Mesodermal cell (in vitro differentiated cells): ENCODE data around the gene ATG5.
"Not testable (repeated sequence)": the region's sequence is repeated elsewhere in the genome, so short reads cannot be mapped to it uniquely, and the experiment has no call there.

Experiments used
- H3K27ac ChIP-seq: 2 replicates; pipeline ENCODE4 v1.7.0; 2013; ENCODE audit warnings: mild to moderate bottlenecking, low read depth, low read length, moderate library complexity; ENCODE audit not compliant: severe bottlenecking
- H3K36me3 ChIP-seq: 2 replicates; pipeline ENCODE4 v1.7.1; 2013; ENCODE audit warnings: mild to moderate bottlenecking, low read length, moderate library complexity; ENCODE audit not compliant: control insufficient read depth, insufficient read depth
- H3K4me1 ChIP-seq: one replicate; pipeline ENCODE4 v1.7.1; 2013; ENCODE audit warnings: mild to moderate bottlenecking, low read length; ENCODE audit not compliant: insufficient read depth, control insufficient read depth, poor library complexity, severe bottlenecking
- H3K4me3 ChIP-seq: 2 replicates; pipeline ENCODE4 v1.7.0; 2013; ENCODE audit warnings: low read length, control low read depth, mild to moderate bottlenecking; ENCODE audit not compliant: insufficient read depth, poor library complexity, severe bottlenecking; ENCODE audit errors: extremely low read depth
- H3K9me3 ChIP-seq: 2 replicates; pipeline ENCODE4 v1.7.1; 2013; ENCODE audit warnings: mild to moderate bottlenecking, low read length, moderate library complexity; ENCODE audit not compliant: control insufficient read depth
- WGBS, 2 experiments: methylation state at CpG; one replicate each; pipeline ENCODE4 v1.1.5; 2013; ENCODE audit warnings: missing lambda C conversion rate in 2 of 2; ENCODE audit not compliant: insufficient coverage in 2 of 2; 5-methylcytosine and 5-hydroxymethylcytosine counted together

Gene ATG5

DNA sequence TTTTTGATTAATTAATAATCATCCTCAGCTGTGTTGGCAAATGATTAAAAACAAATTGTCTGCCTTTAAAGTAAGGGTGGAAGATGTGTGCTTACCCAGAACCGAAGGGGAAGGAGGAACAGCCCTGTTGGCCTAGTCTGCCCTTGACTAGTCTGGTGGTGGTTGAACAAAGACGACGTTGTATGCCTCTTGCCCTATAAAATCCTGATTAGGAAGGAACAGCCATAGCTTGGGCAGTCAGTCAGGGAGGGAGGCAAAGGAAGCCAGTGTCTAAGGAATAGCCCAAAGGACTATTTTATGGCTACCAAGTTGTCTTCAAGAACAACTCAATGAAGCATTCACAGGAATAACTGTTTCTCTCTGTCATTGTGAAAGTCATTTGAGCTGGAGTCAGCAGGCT is 168.7 kb downstream of the ATG5 start:
- H3K36me3 ChIP-seq: no peaks in the 10 kb centered on the region
- no peak overlapping the region for H3K4me3 ChIP-seq
- 79 to 88% methylated on average over 2 to 3 of the region's 3 CpGs for WGBS, 2 experiments
- H3K27ac ChIP-seq: no peak overlapping the region
- no peaks in the 10 kb centered on the region for H3K9me3 ChIP-seq
- peaks cover 3% of the 10 kb centered on the region for H3K4me1 ChIP-seq

DNA sequence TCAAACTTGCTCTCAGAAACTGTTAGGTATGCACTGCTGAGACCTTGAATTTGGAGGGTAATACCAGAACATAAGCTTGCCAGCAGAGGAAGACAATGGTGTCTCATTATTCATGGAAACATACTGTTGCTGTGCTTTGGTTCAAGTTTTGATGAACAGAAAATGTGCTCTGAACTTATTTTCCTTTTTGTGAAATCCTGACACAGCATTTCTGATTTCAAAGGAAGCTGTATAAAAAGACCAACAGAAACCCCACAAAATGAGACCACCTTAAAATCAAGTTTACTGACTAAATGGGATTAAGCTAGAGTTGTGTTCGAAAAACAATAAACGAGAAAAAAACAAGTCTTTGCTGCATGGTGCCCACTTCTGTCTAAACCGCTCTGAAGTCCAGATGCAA is 169.1 kb downstream of the ATG5 start:
- WGBS, 2 experiments: 93 to 100% methylated on average over 3 of the region's 3 CpGs
- H3K36me3 ChIP-seq: no peaks in the 10 kb centered on the region
- H3K27ac ChIP-seq: no peak overlapping the region

DNA sequence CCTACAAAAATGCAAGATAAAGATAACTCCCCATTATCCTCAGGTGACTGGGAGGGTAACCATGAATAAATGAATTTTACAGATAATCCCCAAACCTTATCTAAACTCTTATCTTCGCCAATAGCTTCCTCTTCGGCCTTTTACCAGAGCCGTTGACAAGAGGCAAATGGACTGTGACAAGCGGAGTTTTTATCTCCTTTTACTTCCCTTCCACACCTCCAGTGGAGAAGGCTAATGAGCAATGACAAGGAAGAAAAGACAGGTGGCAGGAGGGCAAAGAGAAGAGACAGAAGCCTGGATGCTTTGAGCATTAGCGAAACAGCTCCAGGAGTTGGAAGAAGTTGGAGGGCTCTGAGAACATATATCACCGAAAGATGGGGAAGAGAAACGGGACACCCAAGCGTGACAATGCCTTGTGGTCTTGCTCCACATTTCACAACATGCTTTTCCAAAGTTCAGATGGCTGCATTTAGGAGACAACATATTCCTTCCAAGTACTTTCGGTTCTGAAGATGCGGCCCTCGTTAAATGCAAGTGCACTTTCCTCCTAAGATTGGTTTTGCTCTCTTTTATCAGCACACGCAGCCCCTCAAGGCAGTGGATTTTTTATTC is 170.2 kb downstream of the ATG5 start:
- H3K4me1 ChIP-seq: peaks cover 3% of the 10 kb centered on the region
- no peaks in the 10 kb centered on the region for H3K9me3 ChIP-seq
- 73 to 92% methylated on average over 7 to 10 of the region's 12 CpGs for WGBS, 2 experiments
- no peak overlapping the region for H3K27ac ChIP-seq
- H3K4me3 ChIP-seq: no peak overlapping the region
- H3K36me3 ChIP-seq: no peaks in the 10 kb centered on the region

More for the DNA sequence above, 169.1 kb downstream of the ATG5 start:
- Histone ChIP-seq H3K4me1 (peaks cover 3% of the 10 kb centered on the region), H3K4me3 (no peak overlapping the region), H3K9me3 (no peaks in the 10 kb centered on the region)

DNA sequence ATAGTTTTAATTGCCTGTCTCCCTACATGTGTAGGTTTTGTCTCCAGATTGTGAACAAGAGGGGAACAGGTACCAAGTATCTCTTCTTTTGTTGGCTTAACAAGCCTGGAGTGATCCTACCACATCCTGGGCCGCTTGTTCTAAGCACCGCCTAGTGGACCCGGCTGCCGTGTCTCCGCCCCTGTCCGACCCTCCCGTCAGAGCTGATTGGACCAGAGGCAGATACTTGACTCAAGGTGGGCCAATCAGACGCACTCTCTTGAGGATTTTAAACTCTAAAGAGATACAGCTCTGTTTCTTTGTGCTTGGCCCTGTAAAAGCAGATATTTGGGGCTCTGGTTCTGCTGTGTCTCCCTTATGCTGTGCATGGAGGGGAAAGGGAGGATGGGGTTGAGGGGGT is 171.2 kb downstream of the ATG5 start:
- peaks cover 1% of the 10 kb centered on the region for H3K4me1 ChIP-seq
- no peak overlapping the region for H3K27ac ChIP-seq
- H3K4me3 ChIP-seq: no peak overlapping the region
- no peaks in the 10 kb centered on the region for H3K36me3 ChIP-seq
- 94 to 96% methylated on average over 8 of the region's 8 CpGs for WGBS, 2 experiments
- no peaks in the 10 kb centered on the region for H3K9me3 ChIP-seq

DNA sequence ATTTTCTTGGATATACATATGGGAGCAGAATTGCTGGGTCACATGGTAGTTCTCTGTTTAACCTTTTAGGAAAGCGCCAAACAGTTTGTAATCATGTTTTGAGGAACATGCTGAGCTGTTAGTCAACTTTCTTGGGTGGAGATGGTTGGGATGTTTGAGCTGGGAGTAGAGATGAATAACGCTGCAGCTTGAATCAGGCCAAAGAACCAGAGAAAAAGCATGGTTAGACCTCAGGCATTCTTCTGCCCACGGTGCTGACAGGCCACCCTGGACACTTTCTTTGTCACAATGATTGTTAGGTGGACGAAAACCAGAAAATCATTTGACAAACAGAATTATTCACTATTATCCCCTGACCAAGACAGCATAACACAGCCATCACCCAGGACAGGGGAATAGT is 172.6 kb downstream of the ATG5 start:
- H3K9me3 ChIP-seq: no peaks in the 10 kb centered on the region
- 87 to 97% methylated on average over 3 to 4 of the region's 4 CpGs for WGBS, 2 experiments
- H3K36me3 ChIP-seq: no peaks in the 10 kb centered on the region

DNA sequence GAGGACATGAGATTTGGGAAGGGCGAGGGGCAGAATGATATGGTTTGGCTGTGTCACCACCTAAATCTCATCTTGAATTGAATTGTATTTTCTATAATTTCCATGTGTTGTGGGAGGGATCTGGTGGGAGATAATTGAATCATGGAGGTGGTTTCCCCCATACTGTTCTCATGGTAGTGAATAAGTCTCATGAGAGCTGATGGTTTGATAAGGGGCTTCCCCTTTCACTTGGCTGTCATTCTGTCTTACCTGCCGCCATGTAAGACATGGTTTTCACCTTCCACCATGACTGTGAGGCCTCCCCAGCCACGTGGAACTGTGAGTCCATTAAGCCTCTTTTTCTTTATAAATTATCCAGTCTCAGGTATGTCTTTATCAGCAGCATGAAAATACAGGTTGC is 173.1 kb downstream of the ATG5 start:
- H3K36me3 ChIP-seq, H3K27ac ChIP-seq, H3K4me3 ChIP-seq, H3K4me1 ChIP-seq, H3K9me3 ChIP-seq: not testable (repeated sequence)
- WGBS, 2 experiments: 69 to 81% methylated on average over 2 of the region's 3 CpGs

More for the DNA sequence above, 172.6 kb downstream of the ATG5 start:
- Histone ChIP-seq H3K27ac (no peak overlapping the region), H3K4me3 (no peak overlapping the region), H3K4me1 (no peaks in the 10 kb centered on the region)

DNA sequence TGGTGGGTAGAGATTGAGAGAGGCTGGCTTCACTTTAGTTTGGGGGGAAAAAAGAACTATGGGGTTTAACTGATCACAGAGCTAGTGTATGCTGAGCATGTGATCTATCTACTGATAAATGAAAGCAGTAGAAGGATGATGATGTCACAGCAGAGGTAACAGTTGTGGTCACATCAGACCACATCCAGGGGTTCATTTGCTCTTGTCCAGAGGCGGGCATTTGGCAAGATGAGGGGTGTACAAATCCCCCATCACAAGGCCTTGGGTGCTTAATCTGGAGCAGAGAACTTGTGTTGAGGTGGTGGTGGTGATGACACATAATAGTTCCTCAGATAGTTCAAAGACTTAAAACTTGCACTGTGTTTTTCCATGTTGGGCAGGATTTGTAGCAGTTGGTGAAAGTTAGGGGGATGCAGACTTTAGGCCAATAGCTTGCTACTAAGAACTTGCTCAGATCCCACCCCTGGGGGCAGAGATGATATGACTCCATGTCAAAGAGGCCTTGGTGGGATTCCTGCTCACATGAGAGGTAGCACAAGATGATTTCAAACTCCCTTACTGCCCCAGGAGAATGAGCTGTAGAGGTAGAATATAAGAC is 176.0 kb downstream of the ATG5 start:
- Histone ChIP-seq H3K4me3 (no peak overlapping the region), H3K9me3 (no peaks in the 10 kb centered on the region), H3K36me3 (no peaks in the 10 kb centered on the region), H3K27ac (no peak overlapping the region), H3K4me1 (peaks cover 3% of the 10 kb centered on the region)
- WGBS, 2 experiments: no CpG with 5 or more reads among the region's 1 CpG

DNA sequence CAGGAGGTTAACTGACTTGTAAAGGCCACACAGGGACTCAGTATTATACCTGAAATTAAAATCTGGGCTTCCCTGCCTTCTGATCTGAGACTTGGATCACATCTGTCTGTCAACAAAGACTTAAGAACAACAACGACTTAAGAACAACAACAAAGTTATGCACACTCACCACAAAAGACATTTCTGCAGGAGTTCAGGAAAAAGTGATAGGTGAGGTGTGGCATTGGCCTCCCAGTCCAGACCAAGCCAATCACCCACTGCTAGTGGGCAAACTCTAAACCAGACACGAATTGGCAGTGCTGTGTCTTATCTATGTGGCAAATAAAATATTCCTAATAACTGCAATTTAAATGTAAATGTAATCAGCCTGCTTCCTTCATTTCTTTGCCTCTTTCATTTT is 178.1 kb downstream of the ATG5 start:
- WGBS, 2 experiments: no CpG with 5 or more reads among the region's 2 CpGs

DNA sequence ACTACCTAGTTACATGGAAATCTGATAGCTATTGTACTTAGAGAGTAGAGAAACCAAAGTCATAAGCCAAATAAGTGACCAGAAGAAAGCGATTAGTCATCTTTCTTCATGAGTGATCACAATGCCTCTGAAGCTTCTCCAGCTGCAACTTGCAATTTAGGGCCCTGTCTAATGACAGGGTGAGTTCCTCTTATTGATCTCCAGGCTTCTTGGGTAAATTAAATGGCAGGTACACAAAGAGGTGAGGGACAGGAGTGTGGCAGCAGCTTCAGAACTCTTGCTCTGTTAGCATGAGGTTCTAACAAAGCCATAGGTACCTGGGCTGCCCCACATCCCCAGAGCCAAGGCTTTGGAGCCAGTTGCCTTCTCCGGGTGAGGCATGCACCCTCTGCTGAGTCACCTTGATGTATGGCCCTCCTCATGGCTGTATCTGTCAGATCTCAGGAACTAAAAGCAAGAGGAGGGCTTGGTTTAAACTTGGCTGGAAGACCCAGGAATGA is 178.7 kb downstream of the ATG5 start:
- WGBS, 2 experiments: 100% methylated on average over 1 of the region's 2 CpGs
- H3K27ac ChIP-seq: no peak overlapping the region
- no peaks in the 10 kb centered on the region for H3K36me3 ChIP-seq
- no peak overlapping the region for H3K4me3 ChIP-seq
- H3K4me1 ChIP-seq: peaks cover 3% of the 10 kb centered on the region
- no peaks in the 10 kb centered on the region for H3K9me3 ChIP-seq

More for the DNA sequence above, 178.1 kb downstream of the ATG5 start:
- Histone ChIP-seq H3K36me3 (no peaks in the 10 kb centered on the region), H3K4me1 (peaks cover 3% of the 10 kb centered on the region), H3K4me3 (no peak overlapping the region), H3K27ac (no peak overlapping the region), H3K9me3 (no peaks in the 10 kb centered on the region)

DNA sequence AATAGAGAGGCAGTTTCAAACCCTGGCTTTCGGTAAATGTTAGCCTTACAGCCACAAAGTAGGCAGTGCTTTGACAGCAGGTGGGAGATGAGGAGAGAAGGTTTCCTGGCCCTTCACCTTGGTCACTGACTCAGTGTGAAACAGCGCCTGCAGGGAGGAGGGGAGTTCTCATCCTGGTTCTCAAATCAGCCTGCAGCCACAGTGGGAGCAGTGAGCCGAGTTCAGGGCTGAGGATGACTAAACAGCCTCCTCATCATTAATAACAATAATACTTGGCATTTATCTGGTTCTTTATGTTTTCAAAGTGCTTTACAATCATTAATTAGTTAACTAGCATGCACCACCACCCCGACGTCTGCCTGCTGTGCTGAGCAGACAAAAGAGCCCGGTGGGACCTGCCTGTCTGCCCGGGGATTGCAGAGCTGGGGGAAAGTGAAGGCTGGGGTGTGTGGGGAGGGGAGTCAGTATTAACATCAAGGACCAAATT is 179.8 kb downstream of the ATG5 start:
- Histone ChIP-seq H3K36me3 (no peaks in the 10 kb centered on the region), H3K27ac (no peak overlapping the region), H3K4me1 (peaks cover 3% of the 10 kb centered on the region), H3K9me3 (no peaks in the 10 kb centered on the region), H3K4me3 (no peak overlapping the region)
- 25 to 50% methylated on average over 1 to 4 of the region's 7 CpGs for WGBS, 2 experiments

DNA sequence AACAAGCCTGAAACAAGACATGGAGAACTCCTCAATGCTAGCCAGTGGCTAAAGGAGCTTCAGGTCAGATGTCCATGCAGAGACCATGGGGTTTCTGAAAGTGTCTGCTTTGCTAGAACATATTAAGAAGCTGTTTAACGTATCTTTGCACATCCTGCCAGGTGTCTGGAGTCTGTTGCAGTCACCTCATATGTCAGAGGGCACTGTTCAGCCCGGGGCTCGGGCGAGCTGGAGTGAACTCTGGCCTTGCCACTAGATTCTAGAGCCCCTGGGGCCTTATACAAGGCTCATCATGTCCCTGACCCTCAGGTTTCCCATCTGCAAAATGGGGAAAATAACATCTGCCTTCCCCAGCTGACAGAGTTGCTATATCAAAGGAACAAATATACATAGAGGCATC is 180.4 kb downstream of the ATG5 start:
- Histone ChIP-seq H3K9me3 (no peaks in the 10 kb centered on the region), H3K27ac (no peak overlapping the region), H3K4me1 (peaks cover 3% of the 10 kb centered on the region), H3K36me3 (no peaks in the 10 kb centered on the region), H3K4me3 (no peak overlapping the region)
- WGBS, 2 experiments: 91 to 100% methylated on average over 4 of the region's 4 CpGs
